K562 (cell line): ENCODE measurements around the gene LBR. TPM values are rescaled to one million over a fixed set of nuclear protein-coding genes. Genes with fewer than 3 reads are reported as not detected.
A peak's percentile ranks its signal among the peaks of the same experiment; 100 is the strongest.
"Not testable (repeated sequence)": the region's sequence is repeated elsewhere in the genome, so short reads cannot be mapped to it uniquely, and the experiment has no call there.

Source experiments
- ATAC-seq: fragments of 200-7000 bp; cut with Tn5 transposase; 3 replicates; pipeline ENCODE4 v1.9.1; 2020; ENCODE audit warnings: moderate library complexity
- BruUV-seq: library from RNA; stranded (reverse); fragments of 400-500 nt; replicated peaks from 2 replicates; lab custom pipeline; 2021; lab: Mats Ljungman, UMichigan
- CTCF ChIA-PET: fragments of 300-600 bp; formaldehyde crosslinking; extraction: SDS; loops from one replicate; lab custom pipeline; 2021; ENCODE audit warnings: low intra/inter-chr PET ratio; lab: Yijun Ruan, JAX
- POLR2A ChIA-PET: fragments of 300-600, 350-650 bp; sonication (Branson Sonifier 250); formaldehyde crosslinking; extraction: SDS; loops from one replicate; lab custom pipeline; 2021; ENCODE audit warnings: antibody characterized with exemption, inconsistent platforms; lab: Yijun Ruan, JAX
- DNase-seq, 4 experiments: peaks; one replicate each; pipeline versions ENCODE4 v3.0.0 to v3.0.0-alpha.2; 2011 to 2018; ENCODE audit warnings: low spot score in 3 of 4, mixed read lengths in 3 of 4; ENCODE audit errors: extremely low read depth in 1 of 4
- FAIRE-seq: peaks from 2 replicates; lab custom pipeline; 2011; peaks lifted over from hg19 to GRCh38; lab: Jason Lieb, UNC
- H2AFZ ChIP-seq: 2 replicates; pipeline ENCODE4 v1.6.0; 2011; ENCODE audit warnings: low read depth, low read length, control low read depth, inconsistent platforms
- H3K27ac ChIP-seq: fragments of 200-600 bp; 3 replicates; pipeline ENCODE4 v1.8.0; 2011; ENCODE audit warnings: low read depth, mild to moderate bottlenecking, control low read depth, inconsistent platforms, low read length, moderate library complexity, mixed read lengths; ENCODE audit errors: extremely low read depth
- H3K27me3 ChIP-seq, 2 experiments: fragments of 300-600 bp in 1 of 2; 2 replicates in 1 of 2; 3 replicates in 1 of 2; pipeline versions ENCODE4 v1.6.0 to v1.8.0; 2011; ENCODE audit warnings: inconsistent platforms in 2 of 2, low read length in 2 of 2, mild to moderate bottlenecking in 1 of 2, mixed read lengths in 1 of 2, moderate library complexity in 1 of 2; ENCODE audit not compliant: control insufficient read depth in 2 of 2, insufficient read depth in 2 of 2
- H3K36me3 ChIP-seq: fragments of 300-600 bp; 3 replicates; pipeline ENCODE4 v1.8.0; 2011; ENCODE audit warnings: mild to moderate bottlenecking, low read length, inconsistent platforms; ENCODE audit not compliant: control insufficient read depth, insufficient read depth
- H3K4me1 ChIP-seq, 2 experiments: fragments of 200-600 bp in 1 of 2; replicated peaks in 1 of 2; 2 replicates in 1 of 2; 3 replicates in 1 of 2; pipeline versions ENCODE4 v1.5.1 to v1.8.0; 2011; ENCODE audit warnings: inconsistent platforms in 2 of 2, low read length in 2 of 2, mild to moderate bottlenecking in 1 of 2, mixed read lengths in 1 of 2, moderate library complexity in 1 of 2; ENCODE audit not compliant: control insufficient read depth in 2 of 2, insufficient read depth in 2 of 2
- H3K4me2 ChIP-seq: 2 replicates; pipeline ENCODE4 v1.6.1; 2011; ENCODE audit warnings: low read length, control low read depth, inconsistent platforms, mixed read lengths; ENCODE audit not compliant: insufficient read depth
- H3K4me3 ChIP-seq: fragments of 200-600 bp; sonication (generic), shearing (Covaris generic); 2 replicates; pipeline ENCODE4 v1.5.1; 2016; ENCODE audit warnings: control low read depth, inconsistent platforms
- H3K79me2 ChIP-seq: fragments of 200-600 bp; 3 replicates; pipeline ENCODE4 v1.8.0; 2011; ENCODE audit warnings: low read length, inconsistent platforms; ENCODE audit not compliant: control insufficient read depth, insufficient read depth
- H3K9ac ChIP-seq, 2 experiments: 2 replicates each; pipeline versions ENCODE4 v1.6.0 to v1.6.1; 2011; ENCODE audit warnings: low read depth in 2 of 2, low read length in 2 of 2, control low read depth in 1 of 2, inconsistent platforms in 1 of 2, mild to moderate bottlenecking in 1 of 2, mixed read lengths in 1 of 2; ENCODE audit not compliant: insufficient read depth in 1 of 2
- H3K9me1 ChIP-seq: one replicate; pipeline ENCODE4 v1.6.0; 2011; ENCODE audit warnings: inconsistent platforms, mild to moderate bottlenecking, low read length, moderate library complexity; ENCODE audit not compliant: control insufficient read depth, insufficient read depth
- H3K9me3 ChIP-seq: replicated peaks from 2 replicates; pipeline ENCODE4 v1.5.1; 2011; ENCODE audit warnings: low read depth, low read length, inconsistent platforms; ENCODE audit not compliant: control insufficient read depth, insufficient read depth
- H4K20me1 ChIP-seq: replicated peaks from 2 replicates; pipeline ENCODE4 v1.6.1; 2011; ENCODE audit warnings: low read length, inconsistent platforms, mixed read lengths; ENCODE audit not compliant: control insufficient read depth, insufficient read depth
- MLX ChIP-seq, 2 experiments: fragments of 450-650 bp in 1 of 2; sonication (generic) in 1 of 2; formaldehyde crosslinking; conservative IDR thresholded peaks; 2 replicates each; pipeline versions ENCODE4 v1.4.0 to v1.8.1; 2020 to 2022; ENCODE audit warnings: mild to moderate bottlenecking in 1 of 2, missing genetic modification reagents in 1 of 2
- ZBTB33 ChIP-seq: sonication (generic); formaldehyde crosslinking; IDR thresholded peaks from 2 replicates; pipeline ENCODE4 v1.8.1; 2023; ENCODE audit warnings: mild to moderate bottlenecking, missing genetic modification reagents
- WGBS: fragments of 100-300 bp; shearing (Covaris generic); methylation state at CpG from one replicate; pipeline ENCODE4 v1.1.6; 2016; ENCODE audit warnings: low coverage, mixed read lengths; ENCODE audit not compliant: insufficient coverage; ENCODE audit errors: missing lambda C conversion rate; 5-methylcytosine and 5-hydroxymethylcytosine counted together
- in situ Hi-C: fragments of 300-500 bp; cut with MboI; formaldehyde crosslinking; loops from 4 replicates; pipeline ENCODE4 v1.15.0; 2018; ENCODE audit warnings: inconsistent platforms, mixed read lengths
- intact Hi-C: fragments of 100-400 bp; cut with micrococcal nuclease; formaldehyde crosslinking; loops from 2 replicates; pipeline ENCODE4 v1.14.2; 2022
- polyA plus RNA-seq, 8 experiments: library from polyadenylated mRNA; depleted of rRNA in 4 of 8; stranded (reverse) in 5 of 8; unstranded in 3 of 8; fragments of >200 nt; fragmentation: Nextera tagmentation in 2 of 8; fragmentation: Illumina TruSeq in 1 of 8; extraction: Ambion mirVana in 2 of 8; extraction: Trizol in 1 of 8; gene quantifications; 2 replicates each; pipeline versions ENCODE4 v1.2.1 to v1.2.3, GENCODE V29; 2011 to 2014; ENCODE audit warnings: inconsistent platforms in 1 of 8, missing spikeins in 1 of 8
- total RNA-seq, 7 experiments: library from RNA; depleted of rRNA in 6 of 7; stranded (reverse); fragments of >200 nt in 6 of 7; fragmentation: Illumina TruSeq in 2 of 7; extraction: Trizol in 2 of 7; gene quantifications; 2 replicates each; pipeline versions ENCODE4 v1.2.1 to v1.2.3, GENCODE V29; 2011 to 2021; ENCODE audit warnings: low replicate concordance in 1 of 7

LBR gene
- total and polyA plus RNA-seq, 9 of the 15 experiments (the other 6 are each of a cell fraction or from before 2014, with no cell fraction given) = 102 to 229 (median 197) TPM

- TSS peak; percentile 97 for BruUV-seq
- Histone ChIP-seq H3K27me3 (peaks cover 7 to 24% of the 10 kb centered on the region in 2 experiments; a peak in 3 of 5 replicates), H3K4me1 (peaks cover 0 to 16% of the 10 kb centered on the region in 2 experiments; a peak in 3 of 5 replicates)
- not testable (repeated sequence) for H3K9me1 ChIP-seq, H3K4me2 ChIP-seq, H3K4me3 ChIP-seq, H4K20me1 ChIP-seq, FAIRE-seq, H2AFZ ChIP-seq, H3K9ac ChIP-seq, ATAC-seq, H3K9me3 ChIP-seq, H3K36me3 ChIP-seq, H3K27ac ChIP-seq, H3K79me2 ChIP-seq, DNase-seq
- WGBS = 72% methylated on average over 26 of the region's 26 CpGs
- in situ Hi-C loops (loop anchor here (10.0 kb wide), 3 partner anchors 371 to 721 kb away; no protein-coding TSS in a partner anchor), intact Hi-C loops (loop anchor here (2.0 kb wide), 2 partner anchors 299 to 371 kb away; no protein-coding TSS in a partner anchor)
- ChIA-PET POLR2A (interaction anchor here (0.6 to 0.9 kb wide), 2 partner anchors 299 to 384 kb away, joined by 3 read pairs; no protein-coding TSS in a partner anchor), CTCF (interaction anchor here (0.6 to 4.3 kb wide), 12 partner anchors 80 to 1844 kb away, joined by 3 to 133 read pairs (median 10); no protein-coding TSS in a partner anchor)
- TF ChIP-seq ZBTB33 (CRISPR knock-in tag) (0 out of 2 replicates have a peak, but pooled peaks have one; percentile 55), MLX (CRISPR knock-in tag; conservative IDR thresholded peaks at IDR 0.05) (0 out of 4 replicates have a peak, but pooled peaks of 1 of the 2 experiments have one; percentile 36)
Measured at GRCh38 chr1:225473676-225474438, 46.0 kb upstream of the LBR start.
